ENCODE measurements around the gene TM6SF1.

DNA sequence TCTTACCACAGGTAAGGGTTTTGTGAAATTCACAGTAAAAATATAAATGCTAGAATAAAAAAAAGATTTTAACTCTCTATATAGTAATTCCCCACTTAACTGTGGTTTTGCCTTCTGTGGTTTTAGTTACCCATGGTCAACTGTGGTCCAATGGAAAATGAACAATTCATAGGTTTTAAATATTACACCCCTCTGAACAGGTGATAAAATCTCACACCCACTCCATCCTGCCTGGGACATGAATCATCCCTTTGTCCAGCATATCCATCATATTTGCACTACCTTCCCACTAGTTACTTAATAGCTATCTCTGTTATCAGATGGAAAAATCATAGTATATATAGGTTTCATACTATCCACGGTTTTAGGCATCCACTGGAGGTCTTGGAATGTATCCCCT lies 50.9 kb downstream of the TM6SF1 start:
- TF ChIP-seq, protein P1, sequence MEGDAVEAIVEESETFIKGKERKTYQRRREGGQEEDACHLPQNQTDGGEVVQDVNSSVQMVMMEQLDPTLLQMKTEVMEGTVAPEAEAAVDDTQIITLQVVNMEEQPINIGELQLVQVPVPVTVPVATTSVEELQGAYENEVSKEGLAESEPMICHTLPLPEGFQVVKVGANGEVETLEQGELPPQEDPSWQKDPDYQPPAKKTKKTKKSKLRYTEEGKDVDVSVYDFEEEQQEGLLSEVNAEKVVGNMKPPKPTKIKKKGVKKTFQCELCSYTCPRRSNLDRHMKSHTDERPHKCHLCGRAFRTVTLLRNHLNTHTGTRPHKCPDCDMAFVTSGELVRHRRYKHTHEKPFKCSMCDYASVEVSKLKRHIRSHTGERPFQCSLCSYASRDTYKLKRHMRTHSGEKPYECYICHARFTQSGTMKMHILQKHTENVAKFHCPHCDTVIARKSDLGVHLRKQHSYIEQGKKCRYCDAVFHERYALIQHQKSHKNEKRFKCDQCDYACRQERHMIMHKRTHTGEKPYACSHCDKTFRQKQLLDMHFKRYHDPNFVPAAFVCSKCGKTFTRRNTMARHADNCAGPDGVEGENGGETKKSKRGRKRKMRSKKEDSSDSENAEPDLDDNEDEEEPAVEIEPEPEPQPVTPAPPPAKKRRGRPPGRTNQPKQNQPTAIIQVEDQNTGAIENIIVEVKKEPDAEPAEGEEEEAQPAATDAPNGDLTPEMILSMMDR (IDR thresholded peaks at IDR 0.05), result no peak
- no peak for TF ChIP-seq ZFX (IDR thresholded peaks at IDR 0.05; ENCODE audit: borderline replicate concordance)
